Endometrial microvascular endothelial cells (primary cell): ENCODE data around the gene PFN1. TPM values are rescaled to one million over a fixed set of nuclear protein-coding genes. Genes with fewer than 3 reads are reported as not detected.

Source experiments
- in situ Hi-C: cut with HindIII; loops from 2 replicates; pipeline ENCODE4 v1.10.0; 2017; ENCODE audit warnings: low sequenced_read_pairs, low pct_unique_long_range_greater_than_20kb; ENCODE audit errors: inconsistent ontology term
- total RNA-seq: library from RNA; depleted of rRNA; stranded (reverse); fragments of >200 nt; gene quantifications from one replicate; pipeline ENCODE4 v1.2.3, GENCODE V29; 2015; ENCODE audit errors: inconsistent ontology term

PFN1 gene
- total RNA-seq, 1 donor from 2014 or later: 1,657 TPM

- in situ Hi-C loops: no loop called here
These were observed 742 bp downstream of the PFN1 start for GRCh38 chr17:4947411-4948165.

GRCh38 chr17:4947010-4947410 lies 1.3 kb downstream of the PFN1 start:
- in situ Hi-C loops: no loop called here

- in situ Hi-C loops: no loop called here
These were observed 1.9 kb downstream of the PFN1 start for GRCh38 chr17:4946312-4946976.

GRCh38 chr17:4945944-4946280 lies 2.4 kb downstream of the PFN1 start:
- in situ Hi-C loops: no loop called here

GRCh38 chr17:4945176-4945943 lies 3.0 kb downstream of the PFN1 start:
- in situ Hi-C loops: no loop called here

GRCh38 chr17:4944554-4945175 lies 3.7 kb downstream of the PFN1 start:
- in situ Hi-C loops: no loop called here

GRCh38 chr17:4944163-4944553 lies 4.2 kb downstream of the PFN1 start:
- in situ Hi-C loops: no loop called here

GRCh38 chr17:4942760-4943508 lies 5.4 kb downstream of the PFN1 start:
- in situ Hi-C loops: no loop called here

DNA sequence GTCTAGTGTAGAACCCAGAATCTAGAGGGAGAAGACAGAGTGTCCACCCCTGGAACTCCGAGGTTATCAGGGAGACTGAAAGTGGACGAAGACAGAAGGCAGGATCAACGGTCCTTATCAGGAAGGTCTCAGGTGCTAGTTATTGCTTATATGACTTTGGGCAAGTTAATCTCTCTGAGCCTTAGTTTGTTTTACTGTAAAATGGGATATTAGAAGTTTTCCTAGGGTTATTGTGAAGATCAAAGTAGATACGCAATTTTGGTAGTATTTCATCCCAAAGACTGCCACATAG lies 7.1 kb downstream of the PFN1 start:
- in situ Hi-C loops: no loop called here

GRCh38 chr17:4940555-4941318 lies 7.6 kb downstream of the PFN1 start:
- in situ Hi-C loops: no loop called here

GRCh38 chr17:4939796-4940554 lies 8.4 kb downstream of the PFN1 start, which contains the start of the genes RNF167 and SLC25A11:
RNF167 (plus strand) TSS chr17:4940268; CDS start chr17:4940910, 642 bp downstream.
SLC25A11 (minus strand) TSS chr17:4940046; CDS start chr17:4939910, 136 bp downstream.
- in situ Hi-C loops: no loop called here

GRCh38 chr17:4939546-4939795 lies 8.9 kb downstream of the PFN1 start:
- in situ Hi-C loops: no loop called here

DNA sequence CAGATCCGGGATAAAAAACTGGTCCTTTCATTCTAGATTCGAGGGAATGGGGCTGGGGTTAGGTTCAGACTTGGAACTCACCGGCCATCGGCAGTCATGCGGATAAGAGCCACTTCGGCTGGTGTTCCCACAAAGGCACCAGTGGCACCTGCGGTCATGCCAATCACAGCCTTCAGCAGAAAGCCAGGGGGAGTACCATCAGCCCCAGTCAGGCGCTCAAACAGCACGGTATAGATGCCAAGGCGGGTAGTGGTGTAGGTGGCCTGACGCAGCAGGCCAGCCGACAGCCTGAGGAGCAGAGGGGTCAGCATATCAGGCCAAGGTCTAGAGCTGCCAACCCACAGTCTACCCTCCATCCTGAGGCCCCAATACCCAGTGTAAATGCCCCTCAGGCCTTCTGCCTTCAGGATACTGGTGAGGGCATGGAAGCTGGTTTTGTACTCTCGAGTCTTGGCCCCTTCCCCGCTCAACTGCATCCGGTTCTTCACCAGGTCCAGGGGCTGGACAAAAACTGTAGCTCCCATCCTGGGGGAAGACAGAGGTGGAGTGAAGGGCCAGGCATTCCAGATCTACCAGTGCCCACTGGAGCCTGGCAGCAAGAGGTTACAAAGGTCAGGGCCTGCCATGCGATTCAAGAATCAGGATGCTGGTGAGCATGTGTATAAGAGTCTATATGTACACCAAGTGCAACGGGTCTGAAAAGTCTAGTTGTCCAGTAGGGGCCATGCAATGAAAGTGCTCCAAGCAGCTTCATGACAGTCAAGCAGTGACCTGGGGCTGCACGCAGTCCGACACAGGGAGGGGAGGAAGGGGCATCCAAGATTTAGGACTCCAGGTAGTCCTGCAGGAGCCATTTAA lies 9.4 kb downstream of the PFN1 start:
- in situ Hi-C loops: no loop called here

DNA sequence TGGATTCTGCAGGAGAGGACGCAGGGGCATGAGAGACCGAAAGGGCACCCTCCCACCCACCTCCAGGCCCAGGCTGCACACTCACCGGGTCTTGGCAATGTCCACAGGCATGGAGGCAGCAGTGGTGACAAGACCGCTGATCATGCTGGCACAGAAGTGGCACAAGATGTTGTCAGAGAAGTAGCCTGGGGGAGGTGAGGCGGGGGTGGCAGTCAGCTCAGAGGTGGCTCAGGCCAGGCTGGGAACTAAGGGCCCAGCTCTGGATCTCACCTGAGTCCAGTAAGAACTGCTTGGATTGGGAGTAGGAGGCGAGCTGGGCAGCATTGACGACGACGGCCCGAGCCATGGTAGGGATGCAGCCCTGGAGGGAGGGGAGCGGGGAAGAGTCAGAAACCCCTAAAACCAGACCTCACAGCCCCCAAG lies 10.2 kb downstream of the PFN1 start:
- in situ Hi-C loops: no loop called here

- in situ Hi-C loops: no loop called here
These were observed 10.8 kb downstream of the PFN1 start for GRCh38 chr17:4937553-4937952.

DNA sequence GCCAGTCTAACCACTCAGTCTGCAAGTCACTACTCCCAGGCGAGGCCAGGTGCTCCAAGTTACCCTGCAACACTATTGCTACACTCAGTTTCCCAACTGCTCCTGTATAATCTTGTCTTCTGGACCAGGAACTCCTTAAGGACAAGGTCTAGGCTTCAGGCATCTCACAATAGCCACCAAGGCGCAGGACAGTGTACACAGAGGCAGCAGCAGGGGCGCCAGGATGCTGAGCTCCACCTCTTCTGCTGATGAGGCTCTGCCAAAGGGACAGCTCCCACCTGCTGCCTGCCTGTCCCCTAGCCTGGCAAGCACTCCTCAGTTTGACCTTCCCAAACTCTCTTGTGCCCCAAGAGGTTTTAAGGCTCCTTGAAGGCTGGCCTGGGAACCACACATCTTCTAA lies 11.9 kb downstream of the PFN1 start:
- in situ Hi-C loops: no loop called here

DNA sequence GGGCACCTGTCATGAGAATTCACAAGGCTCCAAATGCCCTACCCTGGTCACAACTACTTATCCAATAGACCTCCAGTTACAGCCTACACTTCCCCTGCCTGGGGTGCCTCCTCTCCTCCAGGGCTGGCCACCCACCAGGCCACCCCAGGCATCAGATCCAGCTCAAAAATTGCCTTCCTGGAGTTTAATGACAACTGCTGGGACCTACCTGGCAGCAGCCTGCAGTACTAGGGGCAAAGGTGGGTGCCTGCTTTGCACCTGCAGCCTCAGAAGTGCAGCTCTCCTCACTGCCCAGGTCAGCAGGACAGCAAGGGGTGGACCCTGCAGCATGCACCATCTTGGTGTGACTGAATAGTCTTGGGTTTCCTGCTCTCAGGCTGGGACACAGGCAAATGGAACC lies 12.7 kb downstream of the PFN1 start:
- in situ Hi-C loops: no loop called here
